CD1c-positive myeloid dendritic cell (primary cell): ENCODE data around the gene TBL3.
A peak's percentile ranks its signal among the peaks of the same experiment; 100 is the strongest.

Experiments
- DNase-seq: peaks from one replicate; pipeline ENCODE4 v3.0.0-alpha.2; 2016; ENCODE audit errors: extremely low spot score

The TBL3 gene

DNA sequence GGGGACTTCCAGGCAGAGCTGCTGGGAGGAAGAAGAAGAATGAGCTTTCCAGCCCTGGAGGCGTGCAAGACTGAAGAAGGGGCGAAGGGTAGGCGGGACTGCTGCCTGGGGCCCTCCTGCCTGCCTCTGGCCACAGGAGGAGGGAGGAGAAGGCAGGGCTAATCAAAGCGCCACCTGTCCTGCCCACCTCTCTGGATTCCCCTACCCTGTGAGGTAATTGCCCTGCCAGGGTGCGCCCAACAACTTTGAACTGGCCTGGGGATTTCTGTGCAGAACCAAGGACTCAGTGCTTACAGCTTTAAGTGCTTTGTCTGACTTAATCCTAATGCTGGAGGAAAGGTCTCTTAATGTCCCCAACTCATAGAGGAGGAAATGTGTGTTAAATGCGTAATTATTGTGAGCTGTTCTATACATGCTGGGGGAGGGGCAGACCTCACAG, 9.6 kb downstream of the TBL3 start, which contains the start of gene NOXO1:
Gene NOXO1, minus strand, starts transcription at position 72 of the 439 bp plus-strand sequence. CDS start 290 bp downstream, outside the sequence.
- no peak for DNase-seq

DNA sequence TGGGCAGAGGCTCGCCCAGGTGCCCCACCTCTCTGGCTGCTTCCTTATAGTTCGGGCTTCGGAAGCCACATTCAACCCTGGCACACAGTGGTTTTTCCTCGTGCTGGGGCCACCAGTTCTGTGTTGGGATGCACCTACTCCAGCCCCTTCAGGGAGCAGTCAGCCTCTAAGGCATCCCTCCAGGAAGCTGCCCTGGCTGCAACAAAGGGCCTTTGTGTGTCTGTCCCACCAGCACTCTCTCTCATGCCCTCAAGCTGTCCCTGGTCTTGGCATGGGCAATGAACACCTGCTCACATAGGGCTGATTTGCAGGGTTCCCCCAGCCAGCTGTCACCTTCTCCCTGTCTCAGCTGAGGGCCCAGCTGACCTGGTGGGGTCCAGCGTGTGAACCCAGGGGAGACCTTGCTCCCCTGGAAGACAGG, 10.2 kb downstream of the TBL3 start:
- DNase-seq = no peak

DNA sequence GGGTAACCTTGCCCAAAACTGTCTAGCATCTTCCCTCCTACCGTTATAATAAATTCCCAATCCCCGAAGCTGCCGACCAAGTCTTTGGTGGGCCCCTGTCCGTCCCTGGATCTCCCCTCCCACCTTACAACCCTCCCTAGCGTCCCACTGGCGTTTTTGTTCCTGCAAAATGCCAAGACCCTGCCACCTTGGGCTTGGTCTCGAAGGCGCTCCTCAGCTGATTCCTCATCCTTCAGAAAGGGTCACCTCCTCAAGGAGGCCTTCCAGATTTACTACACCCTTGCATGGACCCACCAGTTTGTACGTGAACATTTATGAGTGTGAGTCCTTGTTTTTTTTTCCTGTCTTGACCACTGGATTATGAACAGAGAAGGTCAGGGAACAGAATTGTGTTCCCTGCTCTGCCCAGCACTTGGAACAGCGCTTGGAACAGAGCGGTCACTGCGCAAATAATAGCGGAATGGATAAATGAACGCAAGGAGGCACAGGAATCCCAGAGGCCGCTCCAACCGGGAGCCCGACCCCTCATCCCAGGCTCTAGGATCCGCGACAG, 11.2 kb downstream of the TBL3 start:
- no peak for DNase-seq

DNA sequence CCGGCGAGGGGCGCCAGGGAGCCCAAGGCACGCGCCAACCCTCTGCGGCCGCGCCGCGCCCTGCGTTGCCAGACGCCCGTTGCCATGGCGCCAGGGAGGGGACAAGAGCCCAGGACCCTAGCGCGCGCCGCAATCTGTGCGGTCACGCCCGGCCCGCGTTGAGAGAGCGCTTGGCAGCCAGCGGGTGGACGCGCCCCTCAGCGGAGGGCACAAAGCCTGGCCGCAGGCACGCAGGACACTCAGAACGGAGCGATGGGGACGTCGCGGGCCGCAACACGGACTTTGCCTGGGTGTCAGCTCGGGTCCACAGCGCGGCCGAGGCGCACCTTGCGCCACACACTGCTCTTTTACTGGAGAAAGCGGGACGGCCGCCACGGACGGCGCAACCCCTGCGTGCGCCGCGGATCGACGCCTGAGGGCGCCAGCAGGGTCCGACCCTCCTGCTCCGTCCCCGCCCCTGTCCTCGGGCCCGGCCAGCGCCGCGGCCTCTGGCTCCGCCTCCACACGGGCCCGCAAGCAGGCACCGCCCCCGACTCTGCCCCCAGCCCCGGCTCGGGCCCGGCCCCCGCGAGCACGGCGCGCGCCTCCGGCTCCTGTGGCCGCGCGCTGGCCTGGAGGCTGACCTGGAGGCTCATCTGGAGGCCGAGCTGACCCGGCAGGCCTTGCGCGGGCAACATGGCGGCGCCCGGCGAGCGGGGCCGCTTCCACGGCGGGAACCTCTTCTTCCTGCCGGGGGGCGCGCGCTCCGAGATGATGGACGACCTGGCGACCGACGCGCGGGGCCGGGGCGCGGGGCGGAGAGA, 11.9 kb downstream of the TBL3 start, which contains the start of gene GFER:
Gene GFER, plus strand, starts transcription at position 650 of the 803 bp plus-strand sequence. Its CDS starts 26 bp downstream, at position 676.
- peak; percentile 95 for DNase-seq

DNA sequence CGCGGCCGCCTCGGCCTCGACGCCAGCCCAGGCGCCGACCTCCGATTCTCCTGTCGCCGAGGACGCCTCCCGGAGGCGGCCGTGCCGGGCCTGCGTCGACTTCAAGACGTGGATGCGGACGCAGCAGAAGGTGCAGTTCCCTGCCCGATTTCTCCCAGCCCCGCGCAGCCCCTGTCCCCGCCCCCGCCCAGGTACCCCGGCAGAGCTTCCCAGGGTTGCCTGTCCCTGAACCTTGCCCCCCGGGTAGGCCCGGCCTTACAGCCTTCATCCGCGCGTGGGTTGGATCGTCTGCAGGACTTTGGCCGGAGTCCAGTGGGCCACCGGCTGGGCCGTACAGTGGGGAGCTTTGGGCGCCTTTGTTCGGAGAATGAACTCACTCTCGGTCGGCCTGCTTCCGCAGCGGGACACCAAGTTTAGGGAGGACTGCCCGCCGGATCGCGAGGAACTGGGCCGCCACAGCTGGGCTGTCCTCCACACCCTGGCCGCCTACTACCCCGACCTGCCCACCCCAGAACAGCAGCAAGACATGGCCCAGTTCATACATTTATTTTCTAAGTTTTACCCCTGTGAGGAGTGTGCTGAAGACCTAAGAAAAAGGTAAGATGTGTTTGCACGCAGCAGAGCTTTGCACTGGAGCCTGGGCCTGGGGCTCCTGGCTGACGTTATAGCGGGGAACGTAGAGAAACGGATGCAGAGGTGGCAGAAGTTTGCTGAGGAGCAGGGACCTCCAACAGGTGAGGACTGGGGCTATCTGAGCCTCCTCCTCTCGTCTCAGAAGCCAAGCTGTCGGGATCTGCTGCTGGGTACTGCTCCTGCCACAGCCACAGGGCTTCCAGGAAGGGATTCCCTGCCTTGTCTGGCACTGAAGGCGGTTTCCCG, 12.7 kb downstream of the TBL3 start:
- no peak for DNase-seq

DNA sequence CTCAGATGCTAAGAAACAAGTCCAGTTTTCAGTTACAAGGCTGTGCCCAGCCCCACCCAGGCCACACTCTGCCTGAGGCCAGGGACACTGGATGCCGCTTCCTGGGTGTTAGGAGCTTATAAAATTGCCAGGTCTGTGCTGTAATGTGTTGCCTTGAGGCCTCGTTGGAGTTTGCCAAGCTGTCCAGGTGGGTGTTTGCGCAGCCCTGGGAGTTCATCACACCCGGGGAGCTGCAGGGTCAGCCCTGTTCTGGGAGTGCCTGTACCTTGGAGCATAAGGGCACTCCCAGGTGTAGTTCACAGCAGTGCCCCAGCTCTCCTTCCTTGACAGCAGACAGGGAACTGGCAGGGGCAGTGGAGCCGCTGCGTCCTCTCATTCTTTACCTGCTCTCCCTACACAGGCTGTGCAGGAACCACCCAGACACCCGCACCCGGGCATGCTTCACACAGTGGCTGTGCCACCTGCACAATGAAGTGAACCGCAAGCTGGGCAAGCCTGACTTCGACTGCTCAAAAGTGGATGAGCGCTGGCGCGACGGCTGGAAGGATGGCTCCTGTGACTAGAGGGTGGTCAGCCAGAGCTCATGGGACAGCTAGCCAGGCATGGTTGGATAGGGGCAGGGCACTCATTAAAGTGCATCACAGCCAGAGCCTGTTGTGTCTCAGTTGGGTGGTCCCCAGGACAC, 13.8 kb downstream of the TBL3 start:
- DNase-seq = no peak

DNA sequence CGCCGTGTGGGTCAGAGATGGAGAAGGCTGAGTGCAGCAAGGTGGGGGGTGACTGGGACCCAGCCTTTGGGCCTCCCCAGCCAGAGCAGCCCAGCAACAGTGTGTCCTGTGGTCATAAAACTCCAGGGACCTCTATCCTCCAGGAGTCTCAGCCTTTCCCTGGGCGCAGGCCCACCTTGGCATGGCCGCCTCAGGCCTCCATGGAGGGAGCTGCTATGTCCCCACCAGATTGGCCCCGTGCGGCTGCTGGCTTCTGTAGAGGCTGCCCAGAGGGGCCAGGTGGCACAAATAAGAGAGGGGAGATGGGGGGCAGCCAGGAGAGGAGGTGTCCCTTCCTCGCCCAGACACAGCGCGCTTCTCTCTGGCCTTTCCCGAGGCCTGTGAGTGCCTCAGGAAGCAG, 15.3 kb downstream of the TBL3 start:
- no peak for DNase-seq

DNA sequence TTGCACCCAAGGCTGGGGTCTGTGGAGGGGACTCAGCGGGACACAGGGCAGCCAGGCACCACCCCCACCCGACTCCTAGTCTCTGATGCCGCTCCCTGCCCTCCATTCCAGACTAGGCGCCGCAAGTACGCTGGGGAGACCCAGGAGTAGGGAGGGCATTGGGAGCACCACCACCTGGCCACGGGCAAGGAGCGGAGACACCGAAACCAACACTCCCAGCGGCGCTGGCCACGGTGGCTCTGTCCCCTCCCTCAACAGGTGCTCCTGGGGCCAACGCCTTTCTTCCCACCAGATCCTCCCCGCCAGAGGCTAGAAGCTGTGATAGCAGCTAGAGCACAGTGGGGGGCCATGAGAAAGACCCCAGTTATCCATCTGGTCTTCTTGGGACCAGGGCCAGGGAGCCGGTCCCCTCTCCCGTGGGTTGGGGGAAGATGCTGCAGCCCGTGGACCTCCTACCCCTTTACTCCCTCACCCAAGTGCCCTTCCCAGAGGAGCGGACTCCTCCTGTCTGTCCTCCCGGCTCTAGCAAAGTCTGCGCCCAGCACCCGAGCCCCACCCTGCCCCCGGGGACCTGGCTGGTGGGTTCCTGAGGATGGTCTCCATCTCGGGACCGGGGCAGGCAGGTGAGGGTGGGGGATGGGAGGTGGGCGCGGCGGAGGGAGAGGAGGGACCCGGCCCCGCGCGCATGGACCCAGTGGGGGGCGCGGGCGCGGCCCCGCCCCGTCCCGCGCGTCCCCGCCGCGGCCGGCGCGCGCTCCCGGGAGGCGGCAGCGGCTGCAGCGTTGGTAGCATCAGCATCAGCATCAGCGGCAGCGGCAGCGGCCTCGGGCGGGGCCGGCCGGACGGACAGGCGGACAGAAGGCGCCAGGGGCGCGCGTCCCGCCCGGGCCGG, 17.6 kb downstream of the TBL3 start, which contains the start of gene SYNGR3:
Gene SYNGR3, plus strand, starts transcription at position 762 of the 892 bp plus-strand sequence. CDS start 133 bp downstream, outside the sequence.
- DNase-seq = peak; percentile 25

DNA sequence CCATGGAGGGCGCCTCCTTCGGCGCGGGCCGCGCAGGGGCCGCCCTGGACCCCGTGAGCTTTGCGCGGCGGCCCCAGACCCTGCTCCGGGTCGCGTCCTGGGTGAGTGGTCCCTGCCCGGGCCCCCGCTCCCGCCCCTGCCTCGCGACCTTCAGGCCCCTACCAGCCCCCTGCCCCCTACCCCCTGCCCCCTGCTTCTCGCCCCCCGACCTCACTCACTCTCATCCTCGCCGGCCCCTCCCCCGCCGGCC, 18.2 kb downstream of the TBL3 start:
- DNase-seq = no peak

DNA sequence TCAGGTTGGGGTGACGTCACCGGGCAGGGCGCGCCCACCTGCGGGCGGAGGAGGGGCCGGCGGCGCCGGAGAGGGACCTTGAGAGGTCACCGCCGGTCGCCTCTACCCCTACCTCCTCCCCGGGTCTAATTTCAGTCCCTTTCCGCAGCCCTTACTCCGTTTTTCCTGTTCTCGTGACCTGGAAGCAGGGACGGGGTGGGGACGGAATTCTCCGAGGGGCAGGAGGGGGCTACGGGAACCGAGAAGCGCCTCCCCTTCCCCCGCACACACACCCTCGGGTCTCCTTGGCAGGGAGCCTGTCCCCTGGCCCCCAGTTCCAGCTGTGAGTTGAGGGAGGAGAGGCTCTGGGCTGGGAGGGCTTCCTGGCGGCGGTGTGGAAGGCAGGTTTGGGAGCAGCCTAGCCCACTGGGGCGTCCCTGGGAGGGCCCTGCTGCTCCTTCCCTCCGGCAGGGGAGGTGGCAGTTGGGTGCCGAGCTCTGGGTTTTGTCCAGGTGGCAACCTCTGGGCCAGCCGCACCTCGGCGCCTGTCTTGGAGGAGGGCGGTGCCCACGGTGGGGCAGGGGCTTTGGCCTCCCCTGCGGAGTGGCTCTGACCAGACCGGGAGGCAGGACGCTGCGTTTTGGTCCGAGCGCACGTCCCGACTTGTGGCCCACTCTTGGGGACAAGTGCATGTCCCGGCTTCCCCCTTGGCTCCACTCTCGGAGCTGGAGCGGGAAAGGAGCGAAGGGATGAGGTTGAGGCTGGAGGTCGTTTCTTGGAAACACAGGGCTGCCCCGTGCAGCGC, 18.7 kb downstream of the TBL3 start:
- no peak for DNase-seq

DNA sequence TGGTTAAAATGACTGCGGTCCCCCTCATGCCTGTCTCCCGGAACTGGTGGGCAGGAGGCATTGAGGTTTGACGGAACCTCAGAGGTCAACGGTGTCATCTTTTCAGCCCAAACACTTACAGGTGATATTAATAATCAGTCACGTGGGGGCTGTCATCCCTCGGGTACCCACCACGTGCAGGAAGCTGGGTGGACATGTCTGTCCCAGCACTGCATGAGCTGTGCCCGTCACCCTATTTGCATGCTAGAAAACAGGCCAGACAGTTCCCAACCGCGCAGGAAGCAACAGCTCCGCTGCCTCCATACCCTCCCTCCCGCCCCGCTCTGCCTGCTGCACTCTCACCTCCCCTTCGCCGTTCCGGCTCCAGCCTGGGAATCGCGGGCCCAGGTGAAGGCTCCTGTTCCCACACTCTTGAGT, 19.3 kb downstream of the TBL3 start:
- peak; percentile 36 for DNase-seq

DNA sequence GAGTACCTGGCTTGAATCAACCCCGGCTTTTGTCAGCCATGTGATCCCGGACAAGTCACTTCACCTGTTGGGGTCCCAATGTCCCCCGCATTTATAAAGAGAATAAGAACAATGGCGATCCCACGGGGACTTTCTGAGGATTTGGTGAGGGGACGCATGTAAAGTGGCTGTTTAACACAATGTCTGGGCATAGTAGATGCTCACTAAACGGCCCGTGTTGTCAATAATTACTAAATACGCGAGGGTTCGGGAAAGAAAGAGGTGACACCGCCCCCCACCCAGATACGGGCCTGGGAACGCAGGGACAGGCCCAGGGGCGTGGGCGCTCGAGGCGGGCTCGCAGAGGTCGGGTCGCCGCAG, 19.7 kb downstream of the TBL3 start:
- no peak for DNase-seq

DNA sequence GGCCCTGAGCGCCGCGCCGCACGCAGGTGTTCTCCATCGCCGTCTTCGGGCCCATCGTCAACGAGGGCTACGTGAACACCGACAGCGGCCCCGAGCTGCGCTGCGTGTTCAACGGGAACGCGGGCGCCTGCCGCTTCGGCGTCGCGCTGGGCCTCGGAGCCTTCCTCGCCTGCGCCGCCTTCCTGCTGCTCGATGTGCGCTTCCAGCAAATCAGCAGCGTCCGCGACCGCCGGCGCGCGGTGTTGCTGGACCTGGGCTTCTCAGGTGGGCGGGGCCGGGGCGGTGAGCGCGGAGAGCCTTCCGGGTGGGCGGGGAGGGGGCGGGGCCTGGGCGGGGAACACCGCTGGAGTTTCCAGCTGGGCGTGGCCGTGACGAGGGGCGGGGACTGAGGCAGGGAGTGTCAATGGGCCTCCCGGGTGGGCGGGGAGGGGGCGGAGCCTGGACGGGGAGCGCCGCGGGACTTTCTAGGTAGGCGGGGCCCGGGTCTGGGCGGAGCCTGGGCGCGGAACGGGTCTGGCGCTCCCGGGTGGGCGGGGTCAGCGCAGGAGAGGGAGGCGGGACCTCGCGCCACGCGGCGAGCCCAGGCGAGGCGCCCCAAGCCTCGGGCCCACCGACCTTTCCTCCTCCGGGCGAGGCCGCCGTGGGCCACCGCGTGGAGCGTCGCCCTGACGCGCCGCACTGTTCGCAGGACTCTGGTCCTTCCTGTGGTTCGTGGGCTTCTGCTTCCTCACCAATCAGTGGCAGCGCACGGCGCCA, 20.3 kb downstream of the TBL3 start:
- DNase-seq = peak; percentile 98

DNA sequence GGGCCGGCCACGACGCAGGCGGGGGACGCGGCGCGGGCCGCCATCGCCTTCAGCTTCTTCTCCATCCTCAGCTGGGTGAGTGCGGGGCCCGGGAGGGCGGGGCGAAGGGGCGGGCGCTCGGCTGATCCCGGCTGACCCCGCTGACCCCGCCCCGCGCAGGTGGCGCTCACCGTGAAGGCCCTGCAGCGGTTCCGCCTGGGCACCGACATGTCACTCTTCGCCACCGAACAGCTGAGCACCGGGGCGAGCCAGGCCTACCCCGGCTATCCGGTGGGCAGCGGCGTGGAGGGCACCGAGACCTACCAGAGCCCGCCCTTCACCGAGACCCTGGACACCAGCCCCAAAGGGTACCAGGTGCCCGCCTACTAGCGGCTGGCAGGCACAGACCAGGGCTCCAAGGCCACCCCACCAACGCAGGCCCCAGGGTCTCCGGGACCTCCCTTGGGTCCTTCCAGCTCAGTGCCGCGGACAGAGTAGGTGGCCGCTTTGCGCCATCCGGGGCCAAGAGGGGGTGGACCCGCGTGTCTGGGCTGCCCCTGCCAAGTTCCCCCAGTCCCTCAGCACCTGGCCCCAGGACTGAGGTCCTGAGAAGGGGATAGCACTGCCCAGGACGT, 21.0 kb downstream of the TBL3 start:
- no peak for DNase-seq

DNA sequence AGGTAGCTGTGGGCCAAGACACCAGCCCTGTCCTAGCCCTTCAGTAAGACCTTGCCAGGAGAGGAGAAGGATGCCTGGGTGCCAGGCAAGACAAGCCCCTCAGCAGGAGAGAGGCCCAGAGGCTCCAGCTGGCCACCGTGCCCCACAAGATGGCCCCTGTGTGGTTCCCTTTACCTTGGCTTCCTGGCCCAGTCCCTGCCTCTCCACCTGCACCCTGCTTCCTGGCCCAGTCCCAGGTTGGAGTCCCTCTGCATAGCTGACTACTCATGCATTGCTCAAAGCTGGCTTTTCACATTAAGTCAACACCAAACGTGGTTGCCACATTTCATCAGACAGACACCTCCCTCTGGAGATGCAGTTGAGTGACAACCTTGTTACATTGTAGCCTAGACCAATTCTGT, 21.9 kb downstream of the TBL3 start:
- DNase-seq = no peak

DNA sequence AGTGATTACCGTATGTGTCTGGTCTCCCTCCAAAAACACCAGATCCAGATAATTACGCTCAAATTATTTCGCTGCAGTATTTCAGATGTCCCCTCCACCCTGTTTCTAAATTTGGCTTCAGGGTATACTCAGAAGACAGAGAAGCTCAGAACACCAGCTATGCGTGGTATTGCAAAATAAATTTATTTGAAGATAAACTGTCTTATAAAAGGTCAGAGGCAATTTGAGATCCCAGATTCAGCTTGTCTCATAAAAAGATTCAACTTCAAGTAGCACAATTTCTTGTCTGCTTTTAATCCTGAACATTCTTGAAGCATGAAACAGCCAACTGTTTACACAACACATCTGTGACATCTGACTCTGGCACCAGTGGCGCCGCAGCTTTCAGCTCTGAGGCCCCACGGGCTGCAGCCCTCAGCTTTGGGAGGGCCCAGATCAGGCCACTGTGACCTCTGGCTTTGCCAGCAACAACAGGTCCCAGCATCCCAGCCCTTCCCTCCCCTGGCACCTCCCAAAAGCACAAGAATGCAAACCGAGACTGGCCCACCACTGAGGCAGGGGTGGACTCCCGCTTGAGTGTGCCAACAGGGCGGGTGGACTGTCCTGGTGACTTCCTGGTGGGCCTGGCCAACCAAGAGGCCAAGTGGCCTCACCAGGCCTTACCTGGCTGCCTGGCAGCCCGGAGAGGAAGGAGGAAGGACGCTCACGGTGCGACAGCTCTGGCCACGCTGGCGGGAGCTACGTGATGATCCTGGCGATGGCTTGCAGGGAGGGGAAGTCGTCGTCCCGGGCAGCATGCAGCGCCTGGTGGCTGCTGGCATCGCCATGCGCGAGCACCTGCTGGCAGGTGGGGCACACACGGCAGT, 25.9 kb downstream of the TBL3 start:
- DNase-seq = no peak

DNA sequence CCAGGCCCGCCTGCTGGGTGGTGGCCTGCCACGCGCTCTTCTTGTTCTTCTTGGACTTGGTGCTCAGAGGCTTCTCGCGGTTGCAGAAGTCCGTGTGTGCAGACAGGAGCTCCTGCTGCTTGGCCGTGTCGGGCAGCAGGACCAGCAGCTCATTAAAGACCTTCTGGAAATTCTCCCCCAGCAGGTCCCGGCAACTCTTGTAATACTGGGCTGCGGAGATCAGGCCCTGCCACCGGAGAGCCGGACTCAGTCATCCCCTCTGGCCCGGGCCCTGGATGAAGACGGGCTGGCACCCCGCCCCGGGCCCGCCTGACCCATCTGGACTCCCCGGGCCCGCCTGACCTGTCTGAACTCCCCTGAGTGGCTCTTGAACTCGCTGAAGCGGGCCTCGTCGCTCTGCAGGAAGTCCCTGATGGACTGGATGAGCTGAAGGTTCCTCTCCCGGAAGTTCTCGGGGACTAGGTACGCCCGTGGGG, 26.5 kb downstream of the TBL3 start:
- no peak for DNase-seq
